ENCODE measurements around the gene CES3. TPM values are rescaled to one million over a fixed set of nuclear protein-coding genes. Genes with fewer than 3 reads are reported as not detected.
A peak's percentile ranks its signal among the peaks of the same experiment; 100 is the strongest.

CES3 gene
- total RNA-seq, 4 donors from 2014 or later: 10.3 to 30.3 (median 12.9) TPM

GRCh38 chr16:66977341-66978113, 16.5 kb downstream of the CES3 start:
- Histone ChIP-seq H3K36me3 (peaks cover 0 to 11% of the 10 kb centered on the region in 2 donors), H3K27ac (peak overlapping the region in 3 of 4 donors; percentile 23 to 47 (median 36)), H3K4me1 (peaks cover 0 to 10% of the 10 kb centered on the region in 2 donors), H3K9me3 (no peaks in the 10 kb centered on the region), H3K27me3 (no peaks in the 10 kb centered on the region), H3K4me3 (no peak overlapping the region)
- peak; percentile 81 to 88 for DNase-seq
- TF ChIP-seq CTCF (IDR thresholded peaks at IDR 0.05 in 4 of 5, conservative IDR thresholded peaks at IDR 0.05 in 1 of 5): peak; percentile 96 to 99 (median 98)
- no peak for TF ChIP-seq POLR2A (IDR thresholded peaks at IDR 0.05)
- intact Hi-C loops (cut with DNase I; ENCODE audit: low total_unique reads): loop anchor here (1.0 to 2.0 kb wide), 4 partner anchors 37 to 208 kb away; no protein-coding TSS in a partner anchor
- in situ Hi-C loops (cut with MboI; ENCODE audit: low sequenced_read_pairs in 4 of 4): loop anchor here in 3 of 4 donors (5.0 to 10.0 kb wide), 2 partner anchors 177 to 180 kb away; partner anchors contain the start of genes FBXL8 (in 3 of the 3), TRADD (in 3 of the 3) and B3GNT9 (in 1 of the 3)
- ATAC-seq: peak; percentile 81 to 92

- intact Hi-C loops (cut with DNase I; ENCODE audit: low total_unique reads) (no loop called here), in situ Hi-C loops (cut with MboI; ENCODE audit: low sequenced_read_pairs in 4 of 4) (loop anchor here in 3 of 4 donors (5.0 to 10.0 kb wide), 2 partner anchors 176 to 178 kb away; partner anchors contain the start of genes FBXL8 (in 3 of the 3), TRADD (in 3 of the 3) and B3GNT9 (in 1 of the 3))
- TF ChIP-seq CTCF (IDR thresholded peaks at IDR 0.05 in 4 of 5, conservative IDR thresholded peaks at IDR 0.05 in 1 of 5): no peak
- TF ChIP-seq POLR2A (IDR thresholded peaks at IDR 0.05): no peak
- Histone ChIP-seq H3K4me3 (no peak overlapping the region), H3K36me3 (no peaks in the 10 kb centered on the region), H3K27ac (peak overlapping the region in 1 of 4 donors; percentile 10), H3K27me3 (no peaks in the 10 kb centered on the region), H3K9me3 (no peaks in the 10 kb centered on the region), H3K4me1 (peaks cover 0 to 10% of the 10 kb centered on the region in 2 donors)
- no peak for ATAC-seq
- DNase-seq: peak in 1 of 2 donors; percentile 36
Observed at GRCh38 chr16:66979011-66979717, 18.1 kb downstream of the CES3 start.

GRCh38 chr16:66983033-66983432, 22.0 kb downstream of the CES3 start:
- H3K27ac ChIP-seq: no peak overlapping the region
- H3K4me3 ChIP-seq: no peak overlapping the region
- ATAC-seq (no peak), DNase-seq (no peak)
- H3K27me3 ChIP-seq: no peaks in the 10 kb centered on the region
- TF ChIP-seq POLR2A (IDR thresholded peaks at IDR 0.05): no peak
- TF ChIP-seq CTCF (IDR thresholded peaks at IDR 0.05 in 4 of 5, conservative IDR thresholded peaks at IDR 0.05 in 1 of 5): no peak
- H3K36me3 ChIP-seq: no peaks in the 10 kb centered on the region
- intact Hi-C loops (cut with DNase I; ENCODE audit: low total_unique reads) (no loop called here), in situ Hi-C loops (cut with MboI; ENCODE audit: low sequenced_read_pairs in 4 of 4) (no loop called here)
- peaks cover 0 to 7% of the 10 kb centered on the region in 2 donors for H3K4me1 ChIP-seq
- H3K9me3 ChIP-seq: no peaks in the 10 kb centered on the region

GRCh38 chr16:66984892-66985311, 23.8 kb downstream of the CES3 start:
- DNase-seq (no peak), ATAC-seq (no peak)
- intact Hi-C loops (cut with DNase I; ENCODE audit: low total_unique reads) (loop anchor here (2.0 kb wide), 1 partner anchor 174 kb away; the partner anchor contains the start of genes FBXL8 and TRADD), in situ Hi-C loops (cut with MboI; ENCODE audit: low sequenced_read_pairs in 4 of 4) (no loop called here)
- no peaks in the 10 kb centered on the region for H3K27me3 ChIP-seq
- no peak overlapping the region for H3K27ac ChIP-seq
- TF ChIP-seq CTCF (IDR thresholded peaks at IDR 0.05 in 4 of 5, conservative IDR thresholded peaks at IDR 0.05 in 1 of 5): no peak
- TF ChIP-seq POLR2A (IDR thresholded peaks at IDR 0.05): no peak
- H3K9me3 ChIP-seq: no peaks in the 10 kb centered on the region
- no peaks in the 10 kb centered on the region for H3K4me1 ChIP-seq
- H3K4me3 ChIP-seq: no peak overlapping the region
- no peaks in the 10 kb centered on the region for H3K36me3 ChIP-seq

Data from gastrocnemius medialis (tissue), 4 donors.